Thyroid gland (tissue), 4 donors: ENCODE results near the gene MTCL1.

Experiments
- CTCF ChIP-seq, 6 experiments: fragments of 200-600 bp in 3 of 6; fragments of 450-650 bp in 3 of 6; sonication (generic) in 3 of 6; IDR thresholded peaks; one replicate each; pipeline ENCODE4 v1.5.1; 2016 to 2019; ENCODE audit warnings: antibody characterized with exemption in 6 of 6, mild to moderate bottlenecking in 2 of 6, inconsistent platforms in 1 of 6, moderate library complexity in 1 of 6
- POLR2A ChIP-seq, 2 donors: fragments of 450-650 bp; IDR thresholded peaks; one replicate each; pipeline ENCODE4 v1.6.1; 2017; ENCODE audit warnings: antibody characterized with exemption in 2 of 2, mild to moderate bottlenecking in 2 of 2, moderate library complexity in 1 of 2

- TF ChIP-seq CTCF (IDR thresholded peaks at IDR 0.05), result no peak
- TF ChIP-seq POLR2A (IDR thresholded peaks at IDR 0.05), result no peak
Observed at GRCh38 chr18:8686611-8687010, 18.7 kb upstream of the MTCL1 start.
